T-helper 2 cell treated with Interferon-gamma antibody and Interleukin-4, amounts not matched to agents 100 ng/mL and 5 ng/mL, for 36 hours (primary cell): ENCODE data around the gene CDH10. TPM values are rescaled to one million over a fixed set of nuclear protein-coding genes. Genes with fewer than 3 reads are reported as not detected.

Experiments
- intact Hi-C: fragments of 100-400 bp; cut with micrococcal nuclease; formaldehyde crosslinking; loops from one replicate; pipeline ENCODE4 v1.15.1; 2023
- total RNA-seq: library from RNA; stranded (reverse); gene quantifications from 2 replicates; pipeline ENCODE4 v1.2.3, GENCODE V29; 2022

The CDH10 gene
- total RNA-seq, 1 donor from 2014 or later = not detected

GRCh38 chr5:24602188-24602587 lies 42.6 kb downstream of the CDH10 start:
- intact Hi-C loops = no loop called here

GRCh38 chr5:24598956-24599355 lies 45.8 kb downstream of the CDH10 start:
- intact Hi-C loops = no loop called here

- intact Hi-C loops = no loop called here
These were observed 49.4 kb downstream of the CDH10 start for GRCh38 chr5:24595329-24595728.

GRCh38 chr5:24591426-24591825 lies 53.4 kb downstream of the CDH10 start:
- intact Hi-C loops = no loop called here

- intact Hi-C loops = no loop called here
These were observed 55.2 kb downstream of the CDH10 start for GRCh38 chr5:24589566-24589965.

GRCh38 chr5:24585751-24586150 lies 59.0 kb downstream of the CDH10 start:
- intact Hi-C loops = no loop called here

- intact Hi-C loops = no loop called here
These were observed 73.5 kb downstream of the CDH10 start for GRCh38 chr5:24571302-24571701.

- intact Hi-C loops = no loop called here
These were observed 77.8 kb downstream of the CDH10 start for GRCh38 chr5:24566933-24567332.

GRCh38 chr5:24555229-24555628 lies 89.5 kb downstream of the CDH10 start:
- intact Hi-C loops = no loop called here

GRCh38 chr5:24547132-24547531 lies 97.6 kb downstream of the CDH10 start:
- intact Hi-C loops = no loop called here

GRCh38 chr5:24539613-24540012 lies 105.2 kb downstream of the CDH10 start:
- intact Hi-C loops = no loop called here

GRCh38 chr5:24538346-24538745 lies 106.4 kb downstream of the CDH10 start:
- intact Hi-C loops = no loop called here

- intact Hi-C loops = no loop called here
These were observed 109.1 kb downstream of the CDH10 start for GRCh38 chr5:24535646-24536045.

- intact Hi-C loops = no loop called here
These were observed 113.9 kb downstream of the CDH10 start for GRCh38 chr5:24530906-24531305.

- intact Hi-C loops = no loop called here
These were observed 119.4 kb downstream of the CDH10 start for GRCh38 chr5:24525414-24525813.

GRCh38 chr5:24512423-24512822 lies 132.4 kb downstream of the CDH10 start:
- intact Hi-C loops = no loop called here

- intact Hi-C loops = no loop called here
These were observed 134.2 kb downstream of the CDH10 start for GRCh38 chr5:24510523-24510988.

GRCh38 chr5:24509943-24510342 lies 134.8 kb downstream of the CDH10 start:
- intact Hi-C loops = no loop called here

GRCh38 chr5:24505258-24505657 lies 139.5 kb downstream of the CDH10 start:
- intact Hi-C loops = no loop called here

GRCh38 chr5:24497591-24498157 lies 147.1 kb downstream of the CDH10 start:
- intact Hi-C loops = no loop called here

GRCh38 chr5:24497145-24497544 lies 147.6 kb downstream of the CDH10 start:
- intact Hi-C loops = no loop called here

GRCh38 chr5:24496268-24496667 lies 148.5 kb downstream of the CDH10 start:
- intact Hi-C loops = no loop called here

GRCh38 chr5:24492229-24492628 lies 152.5 kb downstream of the CDH10 start:
- intact Hi-C loops = no loop called here

GRCh38 chr5:24491490-24491889 lies 153.3 kb downstream of the CDH10 start:
- intact Hi-C loops = no loop called here
